ENCODE measurements around the gene CDR2L.

CDR2L gene

DNA sequence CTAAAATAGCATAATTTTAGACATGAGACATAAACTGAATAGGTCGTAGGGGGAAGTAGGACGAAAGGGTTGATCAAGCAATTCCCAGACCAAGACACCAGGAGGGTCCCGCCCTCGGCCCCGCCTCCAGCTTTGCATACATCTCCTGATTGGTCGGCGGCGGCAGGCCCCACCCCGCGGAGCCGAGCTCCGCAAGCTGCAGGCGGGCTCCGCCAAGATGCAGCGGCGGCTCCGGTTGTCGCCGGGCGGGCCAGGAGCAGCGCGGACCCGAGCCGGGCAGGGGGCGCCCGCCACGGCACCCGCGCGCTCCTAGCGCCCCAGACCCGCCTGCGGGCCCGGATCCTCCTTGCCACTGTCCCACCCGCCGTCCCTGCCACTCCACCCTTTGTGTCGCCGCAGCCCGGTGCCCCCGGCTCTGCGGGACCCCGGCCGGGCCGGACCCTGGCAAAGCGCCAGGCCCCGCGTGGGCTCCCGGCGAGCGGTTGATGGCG, at the start of gene CDR2L:
Gene CDR2L, plus strand, starts transcription at position 215 of the 491 bp plus-strand sequence. CDS start 412 bp downstream, outside the sequence.
- peak; percentile 92 for DNase-seq

DNA sequence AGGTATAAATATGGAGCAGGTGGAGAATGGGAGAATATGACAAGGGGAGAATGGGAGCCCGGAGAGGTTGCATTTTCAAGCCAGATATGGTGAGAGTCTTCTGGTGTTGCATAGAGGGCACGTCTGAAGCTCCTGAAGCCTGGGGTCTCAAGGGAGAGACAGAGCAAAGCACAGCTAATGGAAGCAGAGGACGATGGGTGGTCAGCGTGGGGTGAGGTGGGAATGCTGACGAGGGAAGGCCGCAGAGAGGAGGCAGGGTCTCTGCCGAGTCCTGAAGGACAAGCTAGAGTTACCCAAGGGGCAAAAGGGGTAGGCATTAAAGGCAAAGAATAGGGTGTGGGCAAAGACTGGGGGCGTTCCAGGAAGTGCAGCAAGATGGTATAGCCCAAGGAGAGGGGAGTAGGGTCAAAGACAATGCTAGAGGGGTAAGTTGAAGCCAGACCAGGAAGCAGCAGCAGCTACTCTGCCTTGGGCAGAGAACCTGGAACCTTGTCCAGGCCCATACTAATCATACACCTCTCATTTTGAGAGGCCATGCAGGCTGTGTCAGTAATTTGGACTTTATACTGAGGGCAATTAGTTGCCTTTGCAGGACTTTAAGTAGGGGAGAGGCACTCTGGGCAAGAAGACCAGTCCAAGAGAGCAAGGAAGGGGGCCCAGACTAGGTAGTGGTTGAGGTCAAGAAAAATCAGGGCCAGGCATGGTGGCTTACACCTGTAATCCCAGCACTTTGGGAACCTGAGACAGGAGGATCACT, 49.1 kb upstream of the CDR2L start:
- DNase-seq, result no peak

- no peak for DNase-seq
Measured at GRCh38 chr17:74939534-74939933, 47.9 kb upstream of the CDR2L start.

DNA sequence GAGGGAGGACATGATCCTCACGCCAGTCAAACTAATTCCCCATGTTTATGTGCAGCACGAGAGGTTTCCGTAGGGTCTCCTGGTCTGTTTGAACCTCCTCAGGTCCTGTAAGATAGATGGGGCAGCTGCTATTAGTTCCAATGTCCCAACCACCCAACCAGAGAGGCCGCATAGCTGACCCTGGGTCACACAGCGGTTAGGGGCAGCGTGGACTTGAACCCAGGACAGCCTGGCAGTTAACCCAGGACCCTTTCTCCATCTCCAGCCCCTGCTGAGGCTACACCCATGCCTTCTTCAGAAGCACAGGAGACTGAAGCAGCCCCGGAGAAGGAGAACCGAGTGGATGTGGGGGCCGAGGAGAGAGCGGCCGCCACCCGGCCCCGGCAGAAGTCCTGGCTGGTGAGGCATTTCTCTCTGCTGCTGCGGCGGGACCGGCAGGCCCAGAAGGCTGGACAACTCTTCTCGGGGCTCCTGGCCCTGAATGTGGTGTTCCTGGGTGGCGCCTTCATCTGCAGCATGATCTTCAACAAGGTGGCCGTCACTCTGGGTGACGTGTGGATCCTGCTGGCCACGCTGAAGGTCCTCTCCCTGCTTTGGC, 46.2 kb upstream of the CDR2L start:
- DNase-seq, result no peak

- no peak for DNase-seq
Measured at GRCh38 chr17:74943808-74944522, 43.5 kb upstream of the CDR2L start.

DNA sequence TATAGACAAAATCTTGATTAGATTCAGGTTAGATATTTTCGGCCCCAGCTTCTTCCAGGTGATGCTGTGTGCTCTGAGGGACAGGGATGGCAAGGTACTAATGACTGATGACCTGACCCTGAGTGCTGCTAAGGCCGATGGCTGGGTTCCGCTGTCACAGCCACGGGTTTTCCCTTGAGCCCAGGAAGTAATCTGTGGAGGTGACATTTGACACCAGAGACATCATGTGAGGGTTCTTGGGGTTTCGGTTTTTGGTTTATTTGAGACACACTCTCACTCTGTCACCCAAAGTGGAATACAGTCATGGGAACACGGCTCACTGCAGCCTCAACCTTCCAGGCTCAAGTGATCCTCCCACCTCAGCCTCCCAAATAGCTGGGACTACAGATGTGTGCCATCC, 41.9 kb upstream of the CDR2L start:
- no peak for DNase-seq

- DNase-seq, result no peak
Measured at GRCh38 chr17:74946641-74947040, 40.8 kb upstream of the CDR2L start.

DNA sequence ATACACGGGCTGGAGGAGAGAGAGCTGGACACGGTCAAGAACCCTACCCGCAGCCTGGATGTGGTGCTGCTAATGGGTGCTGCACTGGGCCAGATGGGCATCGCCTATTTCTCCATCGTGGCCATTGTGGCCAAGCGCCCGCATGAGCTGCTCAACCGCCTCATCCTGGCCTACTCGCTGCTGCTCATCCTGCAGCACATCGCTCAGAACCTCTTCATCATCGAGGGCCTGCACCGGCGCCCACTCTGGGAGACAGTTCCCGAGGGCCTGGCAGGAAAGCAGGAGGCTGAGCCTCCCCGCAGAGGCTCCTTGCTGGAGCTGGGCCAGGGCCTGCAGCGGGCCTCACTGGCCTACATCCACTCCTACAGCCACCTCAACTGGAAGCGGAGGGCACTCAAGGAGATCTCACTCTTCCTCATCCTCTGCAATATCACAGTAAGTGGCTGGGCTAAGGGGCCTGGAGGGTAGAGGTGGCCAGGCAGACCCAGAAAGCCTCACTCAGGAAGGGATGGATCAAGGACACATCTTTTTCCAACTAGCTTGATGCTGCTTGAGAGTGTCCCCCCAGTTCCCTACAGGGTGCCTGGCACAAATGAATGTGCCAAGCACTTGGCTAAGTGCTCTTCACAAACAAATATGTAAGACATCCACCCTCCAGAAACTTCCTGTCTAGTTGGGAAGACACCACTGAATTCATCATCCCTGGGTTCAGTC, 40.2 kb upstream of the CDR2L start:
- no peak for DNase-seq

- no peak for DNase-seq
Measured at GRCh38 chr17:74949455-74950115, 37.8 kb upstream of the CDR2L start.

- DNase-seq, result no peak
Measured at GRCh38 chr17:74950207-74950606, 37.2 kb upstream of the CDR2L start.

GRCh38 chr17:74951065-74951464, 36.4 kb upstream of the CDR2L start:
- no peak for DNase-seq

DNA sequence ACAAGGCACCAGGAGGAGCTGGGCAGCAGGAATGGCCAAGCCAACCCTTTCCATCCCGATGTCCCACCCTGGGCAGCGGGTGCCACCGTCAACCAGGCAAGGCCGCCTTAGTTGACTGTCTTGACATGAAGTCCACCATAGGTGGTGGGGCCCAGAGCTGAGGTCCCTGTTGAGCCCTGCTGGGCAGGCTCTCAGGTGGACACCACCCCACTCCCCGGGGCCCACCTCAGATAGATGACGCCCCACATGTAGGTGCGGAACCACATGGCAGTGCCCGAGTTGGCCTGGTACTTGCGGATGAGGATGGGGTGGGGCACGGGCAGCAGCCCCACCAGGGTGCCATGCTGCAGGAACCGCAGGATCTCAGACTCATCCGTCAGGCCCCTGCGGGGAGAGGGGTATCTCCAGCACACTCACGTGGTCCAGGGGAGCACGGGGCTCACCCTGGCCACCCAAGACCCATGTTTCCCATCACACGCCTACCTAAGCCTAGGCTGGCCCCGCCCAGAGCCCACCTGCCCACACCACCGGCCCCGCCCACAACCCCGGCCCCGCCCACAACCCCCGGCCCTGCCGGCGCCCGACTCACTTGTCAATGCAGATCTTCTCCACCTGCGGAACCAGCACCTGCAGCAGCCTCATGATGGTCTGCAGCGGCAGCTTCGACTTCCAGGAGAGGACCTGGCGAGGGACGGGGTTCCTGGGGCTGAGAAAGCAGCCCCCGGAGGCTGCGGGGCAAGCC, 35.6 kb upstream of the CDR2L start:
- no peak for DNase-seq

DNA sequence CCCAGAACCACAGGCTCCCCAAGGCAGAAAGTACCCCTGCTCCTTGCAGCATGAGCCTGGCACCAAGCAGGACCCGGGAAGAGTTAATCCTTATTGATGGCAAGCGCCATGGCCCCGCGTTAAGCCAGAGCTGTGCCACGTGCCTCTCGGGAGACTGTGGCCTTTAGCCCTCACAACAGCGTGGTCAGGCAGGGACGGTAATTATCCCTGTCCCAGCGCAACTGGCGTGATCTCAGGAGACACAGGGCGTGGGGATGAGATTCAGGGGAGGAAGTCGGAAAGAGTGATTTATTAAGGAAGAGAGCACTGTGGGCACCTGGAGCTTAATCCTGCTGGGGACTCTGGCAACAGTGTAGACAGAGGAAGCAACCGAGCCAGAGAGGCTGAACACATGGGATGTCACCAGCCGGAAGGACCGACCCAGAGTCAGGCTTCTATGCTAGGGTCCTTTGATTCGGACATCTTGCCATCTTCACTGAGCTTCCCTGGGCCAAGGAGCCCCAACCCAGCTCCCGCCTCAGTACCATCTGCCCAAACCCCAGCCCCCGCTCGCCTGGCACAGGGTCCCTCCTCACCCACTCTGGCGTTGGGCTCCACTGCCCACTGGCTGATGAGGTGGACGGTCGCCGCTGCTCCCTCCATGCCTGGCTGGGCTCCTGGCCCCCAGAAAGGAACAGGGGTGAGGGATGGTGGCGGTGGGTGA, 34.9 kb upstream of the CDR2L start:
- DNase-seq, result no peak

- DNase-seq, result no peak
Measured at GRCh38 chr17:74953134-74953687, 34.2 kb upstream of the CDR2L start.

DNA sequence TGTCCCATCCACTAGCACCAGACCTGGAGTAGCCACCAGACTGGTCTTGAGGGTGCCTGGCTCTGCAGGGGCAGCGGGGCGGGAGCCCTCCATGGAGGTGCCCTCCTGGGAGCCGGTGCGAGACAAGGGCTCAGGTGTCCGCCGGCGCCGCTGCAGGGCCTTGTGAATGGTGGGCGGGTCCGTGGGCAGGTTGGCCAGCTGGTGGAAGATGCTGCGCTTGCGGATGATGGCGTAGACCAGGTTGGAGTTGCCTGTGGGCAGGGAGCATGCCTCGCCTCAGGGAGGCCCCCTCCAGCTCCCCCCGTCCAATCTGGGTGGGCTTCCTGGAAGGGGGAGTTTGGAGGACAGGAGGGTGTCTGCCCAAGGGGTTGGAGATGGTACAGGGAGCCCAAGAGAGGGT, 33.3 kb upstream of the CDR2L start:
- DNase-seq, result no peak

DNA sequence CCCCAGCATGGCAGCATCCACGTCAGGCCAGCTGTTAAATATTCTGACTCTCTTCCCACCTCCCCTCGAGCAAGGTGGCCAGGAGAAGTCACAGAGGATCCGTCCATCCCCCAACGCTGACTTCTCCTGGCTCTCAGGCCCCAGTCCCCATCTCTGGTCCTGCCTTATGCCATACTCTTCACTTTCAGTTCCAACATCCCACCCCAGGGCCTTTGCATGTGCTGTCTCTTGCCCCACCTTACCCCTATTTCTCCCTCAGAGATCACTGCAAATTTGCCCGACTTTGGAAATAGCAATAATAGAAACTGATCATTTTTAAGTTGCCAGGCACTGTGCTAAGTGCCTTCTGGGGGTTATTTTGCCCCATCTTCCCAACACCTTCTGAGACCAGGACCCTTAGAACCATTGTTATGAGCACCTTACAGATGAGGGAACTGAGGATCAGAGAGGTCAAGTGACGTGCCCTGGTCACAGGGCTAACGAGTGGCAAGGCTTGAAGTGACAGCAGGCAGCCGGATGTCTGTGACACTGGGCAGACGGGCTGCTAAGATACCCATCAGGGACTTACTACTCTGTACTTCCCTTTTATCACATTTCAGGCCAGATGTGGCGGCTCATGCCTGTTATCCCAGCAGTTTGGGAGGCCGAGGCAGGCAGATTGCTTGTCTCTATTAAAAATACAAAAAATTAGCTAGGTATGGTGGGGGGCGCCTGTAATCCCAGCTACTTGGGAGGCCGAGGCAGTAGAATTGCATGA, 32.6 kb upstream of the CDR2L start:
- no peak for DNase-seq

DNA sequence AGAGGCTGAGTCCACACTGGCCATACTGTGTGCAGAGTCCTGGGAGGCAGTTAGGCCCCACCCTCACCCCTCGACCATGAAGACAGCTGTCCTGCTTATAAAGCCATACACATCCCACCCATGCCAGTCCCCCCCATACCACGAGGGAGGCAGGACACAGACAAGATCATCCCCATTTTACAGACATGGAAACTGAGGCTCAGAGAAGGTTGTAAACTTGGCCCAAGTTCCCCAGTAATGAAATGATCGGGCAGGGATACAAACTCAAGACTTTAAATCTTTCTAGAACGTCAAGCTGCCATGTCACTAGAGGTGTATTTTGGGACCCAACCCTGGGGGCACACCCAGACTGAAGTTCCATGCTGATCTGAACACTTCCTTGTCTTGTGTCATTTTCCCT, 31.3 kb upstream of the CDR2L start:
- DNase-seq, result no peak

DNA sequence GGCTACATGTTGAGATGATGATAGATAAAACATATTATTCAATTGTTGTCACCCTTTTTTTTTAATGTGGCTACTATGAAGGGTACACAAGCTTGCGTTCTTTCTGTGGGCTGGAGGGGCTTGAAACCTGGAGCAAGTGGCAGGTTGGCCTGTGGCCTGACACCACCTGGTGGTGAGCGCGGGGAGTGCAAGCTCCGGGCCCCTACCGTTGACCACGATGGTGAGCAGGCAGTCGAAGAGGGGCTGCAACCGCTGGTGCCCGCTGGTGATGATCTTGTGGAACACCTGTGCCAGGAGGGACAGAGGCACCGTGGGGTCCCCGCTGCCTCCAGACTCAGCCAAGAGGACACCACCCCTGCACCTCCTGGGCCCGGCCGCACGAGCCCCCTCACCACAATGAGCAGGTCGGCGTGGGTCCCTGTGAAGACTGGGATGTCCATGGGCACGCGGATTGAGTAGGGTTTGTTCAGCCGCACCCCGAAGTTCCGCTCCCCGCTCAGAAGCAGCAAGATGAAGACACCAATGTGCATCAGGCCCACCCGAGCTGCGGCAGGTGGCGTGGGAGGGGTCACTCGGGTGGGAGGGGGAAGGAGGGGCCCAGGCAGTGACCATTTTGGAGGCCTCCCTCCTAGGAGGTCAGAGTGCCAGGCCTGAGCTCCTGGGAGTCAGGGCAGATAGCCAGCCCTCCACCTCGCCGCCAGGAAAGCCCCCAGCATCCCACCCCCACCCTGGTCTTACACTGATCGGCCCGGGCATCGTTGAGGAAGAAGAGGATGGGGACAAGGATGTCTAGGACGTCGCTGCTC, 29.3 kb upstream of the CDR2L start:
- DNase-seq, result peak; percentile 76

GRCh38 chr17:74959826-74960515, 27.5 kb upstream of the CDR2L start:
- DNase-seq, result no peak
